HFF-Myc (cell line): Measurements from ENCODE around the gene MAP4.
"Not testable (repeated sequence)": the region's sequence is repeated elsewhere in the genome, so short reads cannot be mapped to it uniquely, and the experiment has no call there.

ENCODE experiments used
- DNase-seq: peaks from one replicate; pipeline ENCODE4 v3.0.0-alpha.2; 2011; ENCODE audit warnings: low read depth; ENCODE audit errors: extremely low read depth
- H3K4me3 ChIP-seq: replicated peaks from 2 replicates; pipeline ENCODE4 v1.5.1; 2011; ENCODE audit warnings: low read depth, mild to moderate bottlenecking, control low read depth, low read length
- CTCF ChIP-seq: IDR thresholded peaks from 2 replicates; pipeline ENCODE4 v1.5.1; 2012; ENCODE audit warnings: mild to moderate bottlenecking, low read depth, low read length, control low read depth; ENCODE audit errors: missing control alignments

Gene MAP4

GRCh38 chr3:48015431-48016180 is 610 bp downstream of the MAP4 start:
- no peak for DNase-seq
- no peak for TF ChIP-seq CTCF
- H3K4me3 ChIP-seq = no peak overlapping the region

DNA sequence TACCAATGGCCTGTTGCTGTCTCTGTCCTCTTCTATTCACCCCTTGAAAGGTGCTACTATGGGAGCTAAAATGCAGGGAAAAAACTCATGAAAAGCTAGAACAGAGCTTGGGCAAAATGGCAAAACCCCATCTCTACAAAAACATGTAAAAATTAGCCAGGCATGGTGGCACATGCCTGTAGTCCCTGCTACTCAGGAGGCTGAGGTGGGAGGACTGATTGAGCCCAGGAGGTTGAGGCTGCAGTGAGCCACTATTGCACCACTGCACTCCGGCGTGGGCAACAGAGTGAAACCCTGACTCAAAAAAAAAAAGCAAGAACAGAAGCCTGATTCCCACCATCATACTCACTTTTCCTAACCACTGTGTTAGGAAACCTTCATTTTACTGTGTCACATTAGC is 1.9 kb downstream of the MAP4 start:
- H3K4me3 ChIP-seq = no peak overlapping the region
- no peak for DNase-seq
- TF ChIP-seq CTCF = no peak

- no peak overlapping the region for H3K4me3 ChIP-seq
- DNase-seq = no peak
- TF ChIP-seq CTCF = no peak
Observed at GRCh38 chr3:48013288-48013980, 2.8 kb downstream of the MAP4 start.

DNA sequence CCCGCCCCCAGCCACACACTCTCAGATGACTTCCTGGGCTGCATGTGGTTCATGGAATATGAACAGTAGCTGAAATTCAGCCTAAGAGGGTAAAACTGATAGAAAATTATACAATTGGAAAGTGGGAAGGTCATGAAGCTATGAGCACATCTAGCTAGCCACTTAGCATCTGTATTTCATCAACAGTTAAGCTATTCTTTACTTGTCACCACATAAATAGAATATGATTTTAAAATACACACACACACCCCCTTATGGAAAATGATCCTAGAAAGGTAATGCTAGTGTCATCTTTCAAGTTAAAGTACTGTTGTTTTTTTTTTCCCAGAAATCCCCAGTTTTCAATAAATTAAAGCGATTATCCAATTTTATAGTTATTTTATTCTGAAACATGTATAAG is 3.6 kb downstream of the MAP4 start:
- H3K4me3 ChIP-seq = no peak overlapping the region
- TF ChIP-seq CTCF = no peak
- DNase-seq = no peak

DNA sequence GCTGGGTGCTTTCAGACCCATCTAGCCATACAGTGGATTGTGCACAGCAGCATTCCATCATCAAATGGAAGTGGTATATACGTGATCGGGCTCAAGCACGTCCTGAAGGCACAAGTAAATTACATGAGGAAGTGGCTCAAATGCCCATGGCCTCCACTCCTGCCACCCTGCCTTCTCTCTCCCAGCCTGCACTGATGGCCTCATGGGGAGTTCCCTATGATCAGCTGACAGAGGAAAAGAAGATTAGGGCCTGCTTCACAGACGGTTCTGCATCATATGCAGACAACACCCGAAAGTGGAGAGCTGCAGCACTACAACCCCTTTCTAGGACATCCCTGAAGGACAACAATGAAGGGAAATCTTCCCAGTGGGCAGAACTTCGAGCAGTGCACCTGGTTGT is 8.2 kb downstream of the MAP4 start:
- not testable (repeated sequence) for DNase-seq, H3K4me3 ChIP-seq

DNA sequence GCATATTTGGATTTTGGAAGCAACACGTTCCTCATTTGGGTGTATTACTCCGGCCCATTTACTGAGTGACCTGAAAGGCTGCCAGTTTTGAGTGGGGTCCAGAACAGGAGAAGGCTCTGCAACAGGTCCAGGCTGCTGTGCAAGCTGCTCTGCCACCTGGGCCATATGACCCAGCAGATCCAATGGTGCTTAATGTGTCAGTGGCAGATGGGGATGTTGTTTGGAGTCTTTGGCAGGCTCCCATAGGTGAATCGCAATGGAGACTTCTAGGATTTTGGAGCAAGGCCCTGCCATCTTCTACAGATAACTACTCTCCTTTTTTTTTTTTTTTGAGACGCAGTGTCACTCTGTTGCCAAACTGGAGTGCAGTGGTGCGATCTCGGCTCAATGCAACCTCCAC is 8.9 kb downstream of the MAP4 start:
- H3K4me3 ChIP-seq, DNase-seq: not testable (repeated sequence)

DNA sequence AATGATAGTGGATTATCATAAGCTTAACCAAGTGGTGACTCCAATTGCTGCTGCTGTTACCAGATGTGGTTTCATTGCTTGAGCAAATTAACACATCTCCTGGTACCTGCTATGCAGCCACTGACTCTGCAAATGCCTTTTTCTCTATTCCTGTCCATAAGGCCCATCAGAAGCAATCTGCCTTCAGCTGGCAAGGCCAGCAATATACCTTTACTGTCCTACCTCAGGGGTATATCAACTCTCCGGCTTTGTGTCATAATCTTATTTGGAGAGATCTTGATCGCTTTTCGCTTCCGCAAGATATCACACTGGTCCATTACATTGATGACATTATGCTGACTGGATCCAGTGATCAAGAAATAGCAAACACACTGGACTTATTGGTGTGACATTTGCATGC is 9.4 kb downstream of the MAP4 start:
- not testable (repeated sequence) for DNase-seq, H3K4me3 ChIP-seq

DNA sequence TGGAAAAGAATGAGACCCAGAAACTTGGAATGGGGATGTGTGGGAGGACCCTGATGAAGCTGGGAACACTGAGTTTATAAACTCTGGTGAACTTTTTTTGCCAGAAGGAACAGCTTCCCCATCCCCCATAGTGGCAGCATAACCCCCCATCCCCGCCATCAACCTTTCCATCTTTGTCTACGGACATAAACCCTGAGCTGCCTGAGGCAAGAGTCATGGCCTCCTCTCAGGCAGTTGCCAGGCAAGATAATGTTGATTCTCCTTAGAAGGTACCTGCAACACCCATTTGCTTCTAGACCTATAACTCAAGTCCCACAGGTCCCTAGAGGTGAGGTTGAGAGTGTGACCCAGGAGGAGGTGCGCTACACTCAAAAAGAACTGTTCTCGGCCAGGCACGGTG is 11.5 kb downstream of the MAP4 start:
- no peak for TF ChIP-seq CTCF
- no peak for DNase-seq
- H3K4me3 ChIP-seq = no peak overlapping the region
